NCI-H748 (cell line): ENCODE data around the gene RAPGEF4.

Experiments
- DNase-seq: peaks from one replicate; lab custom pipeline; 2025; ENCODE audit not compliant: unreplicated experiment; lab: John Stamatoyannopoulos, UW

The RAPGEF4 gene

GRCh38 chr2:173054466-173054865 is 318.8 kb downstream of the RAPGEF4 start:
- DNase-seq, result no peak

- DNase-seq, result no peak
Observed at GRCh38 chr2:173056705-173057364, 321.2 kb downstream of the RAPGEF4 start.

GRCh38 chr2:173058097-173058496 is 322.5 kb downstream of the RAPGEF4 start:
- no peak for DNase-seq

GRCh38 chr2:173058673-173059072 is 323.0 kb downstream of the RAPGEF4 start:
- no peak for DNase-seq

- no peak for DNase-seq
Observed at GRCh38 chr2:173059292-173059691, 323.6 kb downstream of the RAPGEF4 start.

GRCh38 chr2:173059971-173060461 is 324.4 kb downstream of the RAPGEF4 start:
- DNase-seq, result no peak

GRCh38 chr2:173062801-173063200 is 327.2 kb downstream of the RAPGEF4 start:
- no peak for DNase-seq

GRCh38 chr2:173064151-173064805 is 328.6 kb downstream of the RAPGEF4 start:
- no peak for DNase-seq

- no peak for DNase-seq
Observed at GRCh38 chr2:173066887-173067676, 331.4 kb downstream of the RAPGEF4 start.

GRCh38 chr2:173075056-173075780 is 339.6 kb downstream of the RAPGEF4 start:
- peak; percentile 51 for DNase-seq

- peak; percentile 77 for DNase-seq
Observed at GRCh38 chr2:173075781-173076580, 340.3 kb downstream of the RAPGEF4 start, which contains the start of gene MAP3K20. TSS of gene MAP3K20 (plus strand) at chr2:173075846. CDS start at chr2:173091032, 15,186 bp downstream.

- DNase-seq, result peak; percentile 68
Observed at GRCh38 chr2:173076581-173077345, 341.1 kb downstream of the RAPGEF4 start.

GRCh38 chr2:173077506-173078177 is 342.0 kb downstream of the RAPGEF4 start:
- no peak for DNase-seq

- DNase-seq, result no peak
Observed at GRCh38 chr2:173079141-173079540, 343.5 kb downstream of the RAPGEF4 start.

GRCh38 chr2:173079973-173080860 is 344.6 kb downstream of the RAPGEF4 start:
- no peak for DNase-seq

GRCh38 chr2:173086518-173087213 is 351.0 kb downstream of the RAPGEF4 start:
- no peak for DNase-seq

GRCh38 chr2:173087214-173087581 is 351.6 kb downstream of the RAPGEF4 start:
- DNase-seq, result no peak
